ENCODE results near the gene TBC1D24. TPM values are rescaled to one million over a fixed set of nuclear protein-coding genes. Genes with fewer than 3 reads are reported as not detected.
A peak's percentile ranks its signal among the peaks of the same experiment; 100 is the strongest.

Gene TBC1D24
- total RNA-seq, 1 donor from 2014 or later, result 12.6 TPM

DNA sequence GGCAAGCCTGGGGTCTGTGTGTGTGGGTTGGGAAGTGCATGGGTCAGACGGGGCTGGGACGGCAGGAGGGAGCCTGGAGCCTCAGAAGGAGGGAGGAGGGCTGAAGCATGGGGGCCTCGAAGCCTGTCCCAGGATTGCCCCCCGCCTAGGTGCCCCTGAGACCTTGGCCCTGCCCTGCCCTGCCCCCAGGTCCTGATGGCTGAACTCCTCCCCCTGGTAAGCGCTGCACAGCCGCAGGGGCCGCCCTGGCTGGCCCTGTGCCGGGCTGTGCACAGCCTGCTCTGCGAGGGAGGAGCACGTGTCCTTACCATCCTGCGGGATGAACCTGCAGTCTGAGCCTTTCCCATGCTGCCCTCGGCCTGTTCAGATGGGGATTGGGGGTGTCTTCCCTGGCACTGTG is 10.6 kb upstream of the TBC1D24 start:
- ChIA-PET POLR2A (interaction anchor here (0.6 to 0.7 kb wide), 2 partner anchors 319 to 694 kb away, joined by 7 to 8 read pairs; no protein-coding TSS in a partner anchor), CTCF (no interaction called here)
- Mint-ChIP-seq H3K36me3 (ENCODE audit: low read depth) (no peaks in the 10 kb centered on the region), H3K27me3 (peaks cover 4% of the 10 kb centered on the region), H3K27ac (no peak overlapping the region), H3K4me1 (peaks cover 28% of the 10 kb centered on the region), H3K4me3 (no peak overlapping the region), H3K9me3 (no peaks in the 10 kb centered on the region)
- ATAC-seq (ENCODE audit: low read depth) (no peak), DNase-seq (no peak)
- intact Hi-C loops (cut with micrococcal nuclease), result no loop called here
- TF ChIP-seq, protein P1, sequence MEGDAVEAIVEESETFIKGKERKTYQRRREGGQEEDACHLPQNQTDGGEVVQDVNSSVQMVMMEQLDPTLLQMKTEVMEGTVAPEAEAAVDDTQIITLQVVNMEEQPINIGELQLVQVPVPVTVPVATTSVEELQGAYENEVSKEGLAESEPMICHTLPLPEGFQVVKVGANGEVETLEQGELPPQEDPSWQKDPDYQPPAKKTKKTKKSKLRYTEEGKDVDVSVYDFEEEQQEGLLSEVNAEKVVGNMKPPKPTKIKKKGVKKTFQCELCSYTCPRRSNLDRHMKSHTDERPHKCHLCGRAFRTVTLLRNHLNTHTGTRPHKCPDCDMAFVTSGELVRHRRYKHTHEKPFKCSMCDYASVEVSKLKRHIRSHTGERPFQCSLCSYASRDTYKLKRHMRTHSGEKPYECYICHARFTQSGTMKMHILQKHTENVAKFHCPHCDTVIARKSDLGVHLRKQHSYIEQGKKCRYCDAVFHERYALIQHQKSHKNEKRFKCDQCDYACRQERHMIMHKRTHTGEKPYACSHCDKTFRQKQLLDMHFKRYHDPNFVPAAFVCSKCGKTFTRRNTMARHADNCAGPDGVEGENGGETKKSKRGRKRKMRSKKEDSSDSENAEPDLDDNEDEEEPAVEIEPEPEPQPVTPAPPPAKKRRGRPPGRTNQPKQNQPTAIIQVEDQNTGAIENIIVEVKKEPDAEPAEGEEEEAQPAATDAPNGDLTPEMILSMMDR (IDR thresholded peaks at IDR 0.05), result no peak

DNA sequence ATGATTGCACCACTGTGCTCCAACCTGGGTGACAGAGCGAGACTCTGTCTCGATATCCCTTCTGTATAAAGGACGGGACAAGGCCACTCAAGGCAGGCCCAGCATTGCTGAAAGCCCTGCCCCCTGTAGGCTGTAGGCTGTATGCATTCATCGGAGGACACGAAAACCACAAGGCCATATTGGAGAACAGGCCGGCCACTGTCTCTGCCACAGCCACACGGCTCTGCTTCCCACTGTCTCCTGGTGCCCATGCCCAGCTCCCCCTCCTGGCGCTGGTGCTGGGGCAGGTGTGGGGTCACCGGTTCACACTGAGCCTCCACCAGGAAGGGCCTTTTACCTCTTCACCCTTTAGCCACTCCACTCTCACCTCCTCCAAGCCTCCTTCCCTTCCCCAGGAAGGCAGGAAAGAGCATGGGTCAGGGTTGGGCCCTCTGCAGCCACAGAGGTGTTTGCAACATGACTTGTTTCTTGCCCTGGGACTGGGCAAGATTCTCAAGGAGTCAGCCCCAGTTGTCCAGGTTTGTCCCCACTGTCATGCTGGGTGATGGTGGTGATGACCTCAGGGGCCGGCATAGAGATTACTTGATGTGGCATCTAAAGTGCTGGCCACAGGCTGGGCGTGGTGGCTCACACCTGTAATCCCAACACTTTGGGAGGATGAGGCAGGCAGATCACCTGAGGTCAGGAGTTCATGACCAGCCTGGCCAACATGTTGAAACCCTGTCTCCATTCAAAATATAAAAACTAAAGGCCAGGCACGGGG is 9.1 kb upstream of the TBC1D24 start:
- H3K9me3 Mint-ChIP-seq, result no peaks in the 10 kb centered on the region
- DNase-seq (no peak), ATAC-seq (ENCODE audit: low read depth) (no peak)
- ChIA-PET POLR2A (no interaction called here), CTCF (no interaction called here)
- peaks cover 16% of the 10 kb centered on the region for H3K27me3 Mint-ChIP-seq
- peaks cover 34% of the 10 kb centered on the region for H3K4me1 Mint-ChIP-seq
- TF ChIP-seq, protein P1 (IDR thresholded peaks at IDR 0.05), result no peak
- H3K4me3 Mint-ChIP-seq, result no peak overlapping the region
- no peak overlapping the region for H3K27ac Mint-ChIP-seq
- H3K36me3 Mint-ChIP-seq (ENCODE audit: low read depth), result no peaks in the 10 kb centered on the region
- intact Hi-C loops (cut with micrococcal nuclease), result no loop called here

DNA sequence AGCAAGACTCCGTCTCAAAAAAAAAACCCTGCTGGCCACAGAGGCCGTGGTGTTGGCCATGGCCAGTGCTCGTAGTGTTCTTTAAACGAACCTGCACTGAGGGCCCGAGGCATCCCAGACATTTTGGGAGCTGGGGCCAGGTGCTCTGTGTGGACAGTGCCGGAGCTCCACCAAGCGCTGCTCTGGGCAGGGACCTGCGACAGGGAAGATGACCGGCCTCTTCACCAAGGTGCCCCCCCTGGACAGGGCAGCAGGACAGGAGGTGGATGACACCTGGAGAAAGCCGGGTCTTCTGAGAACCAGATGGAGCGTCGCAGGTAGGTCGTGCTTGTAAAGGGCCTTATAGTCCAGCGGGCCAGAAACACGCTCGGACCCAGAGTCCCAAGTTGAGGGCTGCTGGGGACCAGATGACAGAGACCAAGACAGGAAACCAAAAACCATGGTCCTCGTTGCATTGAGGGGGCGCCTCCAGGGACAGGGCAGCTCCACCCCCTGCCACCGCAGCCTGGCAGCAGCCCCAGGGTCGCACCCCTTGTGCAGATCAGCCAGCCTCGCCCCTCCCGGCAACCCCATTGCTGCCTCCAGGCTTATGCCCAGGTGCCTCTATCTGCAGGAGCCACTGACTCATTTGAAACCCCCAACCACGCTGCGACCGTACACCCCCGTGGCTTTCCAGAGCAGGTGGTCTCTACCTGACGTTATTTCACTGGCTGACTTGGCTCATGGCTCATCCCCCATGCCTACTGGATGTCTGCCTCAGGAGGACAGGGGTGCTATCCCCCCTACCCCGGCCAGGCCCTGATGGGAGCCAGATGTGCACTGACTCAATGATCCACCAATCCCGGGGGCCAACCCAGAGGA is 8.0 kb upstream of the TBC1D24 start:
- CTCF ChIA-PET, result interaction anchor here (0.8 kb wide), 1 partner anchor 272 kb away, joined by 3 read pairs; no protein-coding TSS in a partner anchor
- DNase-seq, result no peak
- Mint-ChIP-seq H3K36me3 (ENCODE audit: low read depth) (no peaks in the 10 kb centered on the region), H3K27ac (no peak overlapping the region), H3K9me3 (no peaks in the 10 kb centered on the region), H3K4me1 (peaks cover 36% of the 10 kb centered on the region), H3K27me3 (peaks cover 16% of the 10 kb centered on the region), H3K4me3 (no peak overlapping the region)
- TF ChIP-seq, protein P1 (IDR thresholded peaks at IDR 0.05), result no peak
- intact Hi-C loops (cut with micrococcal nuclease), result no loop called here
- POLR2A ChIA-PET, result no interaction called here
- no peak for ATAC-seq (ENCODE audit: low read depth)

DNA sequence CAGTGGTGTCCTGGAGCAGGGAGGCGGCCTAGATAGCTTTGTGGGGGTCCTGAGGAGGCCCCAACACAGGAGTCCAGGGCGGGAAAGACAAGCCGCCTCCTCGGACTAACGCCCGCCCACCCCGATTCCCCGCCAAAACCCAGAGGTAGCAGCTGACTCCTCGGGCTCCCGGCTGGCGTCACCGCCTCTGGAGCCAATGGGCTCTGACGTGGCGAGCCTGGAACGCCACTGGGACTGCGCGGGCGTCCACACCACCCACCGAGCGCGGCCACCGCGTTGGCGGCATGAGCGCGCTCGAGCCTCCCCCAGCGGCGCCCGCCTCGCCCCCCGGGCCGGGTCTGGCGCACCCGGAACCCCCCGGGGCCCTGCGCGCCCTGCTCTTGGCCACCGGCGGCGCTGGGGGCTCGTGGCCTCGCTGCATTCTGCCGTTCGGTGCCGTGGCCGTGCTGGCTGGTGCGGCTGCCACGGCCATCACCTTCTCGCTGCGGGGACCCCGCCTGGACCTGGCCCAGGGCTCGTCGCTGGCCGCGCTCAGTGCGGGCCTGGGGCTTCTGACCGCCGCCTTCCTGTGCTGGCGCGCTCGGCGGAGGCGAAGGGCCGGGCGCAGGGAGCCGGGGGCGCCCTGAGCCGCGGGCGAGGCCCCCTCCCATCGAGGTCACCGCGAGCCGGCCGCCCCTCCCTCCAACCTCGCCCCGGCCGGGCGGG is 7.2 kb upstream of the TBC1D24 start:
- DNase-seq (no peak), ATAC-seq (ENCODE audit: low read depth) (peak; percentile 16)
- Mint-ChIP-seq H3K9me3 (no peaks in the 10 kb centered on the region), H3K4me3 (no peak overlapping the region), H3K4me1 (peaks cover 38% of the 10 kb centered on the region), H3K36me3 (ENCODE audit: low read depth) (no peaks in the 10 kb centered on the region), H3K27me3 (peaks cover 16% of the 10 kb centered on the region), H3K27ac (no peak overlapping the region)
- intact Hi-C loops (cut with micrococcal nuclease), result loop anchor here (2.0 kb wide), 1 partner anchor 19 kb away; no protein-coding TSS in a partner anchor
- POLR2A ChIA-PET, result interaction anchor here (1.5 to 1.6 kb wide), 2 partner anchors 8 to 18 kb away, joined by 6 to 8 read pairs; partner anchors contain the start of gene TEDC2
- TF ChIP-seq, protein P1 (IDR thresholded peaks at IDR 0.05), result no peak
- CTCF ChIA-PET, result interaction anchor here (0.6 to 0.8 kb wide), 2 partner anchors 273 to 449 kb away, joined by 3 read pairs; no protein-coding TSS in a partner anchor

Data from activated B cell treated with CpG ODN at 0.5 μM for 24 hours (primary cell).